Activated CD4-positive, alpha-beta T cell treated with anti-CD3 and anti-CD28 coated beads for 48 hours (primary cell): ENCODE data around the gene STK24.
"Not testable (repeated sequence)": the region's sequence is repeated elsewhere in the genome, so short reads cannot be mapped to it uniquely, and the experiment has no call there.

Source experiments
- DNase-seq: peaks from one replicate; pipeline ENCODE4 v3.0.0-alpha.2; 2020

STK24 gene

GRCh38 chr13:98576963-98577835 is at the start of gene STK24:
STK24 (minus strand) TSS chr13:98577107; CDS start chr13:98576786, 321 bp downstream.
- DNase-seq = peak; percentile 63

DNA sequence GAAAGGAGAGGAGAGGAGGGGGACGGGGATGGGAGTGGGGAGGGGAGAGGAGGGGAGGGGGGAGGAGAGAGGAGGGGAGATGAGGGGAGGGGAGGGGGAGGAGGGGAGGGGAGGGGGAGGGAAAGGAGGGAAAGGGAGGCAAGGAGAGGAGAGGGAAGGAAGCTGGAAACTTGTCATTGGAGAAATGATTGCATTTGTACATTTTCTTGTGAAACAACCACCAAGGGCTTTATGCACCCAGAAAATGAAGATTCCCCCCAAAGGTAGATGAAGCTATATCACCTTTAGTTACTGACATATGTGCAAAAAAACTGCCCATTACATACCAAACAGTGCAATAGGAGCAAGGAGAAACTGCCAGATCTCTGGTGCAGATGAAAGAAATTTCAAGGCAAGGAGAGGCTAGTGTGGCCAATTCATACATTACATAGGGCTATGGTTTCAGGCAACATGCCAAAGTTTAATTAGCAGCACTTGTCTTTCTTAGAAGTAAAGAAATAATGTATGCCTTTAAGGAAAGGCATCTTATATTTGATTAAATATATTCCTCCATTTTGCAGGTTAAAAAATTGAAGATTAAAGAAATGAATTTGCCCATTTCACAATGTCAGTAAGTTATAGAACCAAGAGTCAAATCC is 49.5 kb upstream of the STK24 start:
- no peak for DNase-seq

GRCh38 chr13:98624589-98624988 is 47.7 kb upstream of the STK24 start:
- DNase-seq = not testable (repeated sequence)

GRCh38 chr13:98622931-98623331 is 46.0 kb upstream of the STK24 start:
- DNase-seq = no peak

GRCh38 chr13:98619556-98619955 is 42.6 kb upstream of the STK24 start:
- no peak for DNase-seq

DNA sequence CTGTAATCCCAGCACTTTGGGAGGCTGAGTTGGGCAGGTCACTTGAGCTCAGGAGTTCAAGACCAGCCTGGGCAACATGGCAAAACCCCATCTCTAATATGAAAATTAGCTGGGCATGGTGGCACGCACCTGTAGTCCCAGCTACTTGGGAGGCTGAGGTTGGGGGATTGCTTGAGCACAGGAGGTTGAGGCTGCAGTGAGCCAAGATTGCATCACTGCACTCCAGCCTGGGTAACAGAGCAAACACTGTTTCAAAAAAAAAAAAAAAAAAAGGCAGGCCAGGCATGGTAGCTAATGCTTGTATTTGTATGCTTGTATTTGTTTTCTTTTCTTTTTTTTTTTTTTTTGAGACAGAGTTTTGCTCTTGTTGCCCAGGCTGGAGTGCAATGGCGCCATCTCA is 38.7 kb upstream of the STK24 start:
- DNase-seq = not testable (repeated sequence)

GRCh38 chr13:98613591-98613990 is 36.7 kb upstream of the STK24 start:
- no peak for DNase-seq

DNA sequence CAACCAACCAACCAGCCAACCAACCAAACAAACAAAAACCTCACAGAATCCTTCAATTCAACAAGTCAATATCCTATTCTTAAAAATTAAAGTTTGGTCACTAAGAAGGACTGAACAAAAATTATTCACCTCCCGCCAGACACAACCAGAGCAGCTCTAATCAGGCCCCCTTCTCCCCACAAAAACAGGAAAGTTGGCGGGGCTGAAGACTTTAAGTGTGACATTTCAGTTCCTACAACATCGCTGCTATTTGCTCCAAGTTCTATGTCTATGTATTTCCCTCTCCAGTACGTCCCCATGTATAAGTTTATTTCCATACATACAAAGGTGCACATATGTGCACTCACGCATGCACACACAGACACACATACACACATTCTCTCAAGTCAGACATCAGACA is 32.8 kb upstream of the STK24 start:
- DNase-seq = no peak

DNA sequence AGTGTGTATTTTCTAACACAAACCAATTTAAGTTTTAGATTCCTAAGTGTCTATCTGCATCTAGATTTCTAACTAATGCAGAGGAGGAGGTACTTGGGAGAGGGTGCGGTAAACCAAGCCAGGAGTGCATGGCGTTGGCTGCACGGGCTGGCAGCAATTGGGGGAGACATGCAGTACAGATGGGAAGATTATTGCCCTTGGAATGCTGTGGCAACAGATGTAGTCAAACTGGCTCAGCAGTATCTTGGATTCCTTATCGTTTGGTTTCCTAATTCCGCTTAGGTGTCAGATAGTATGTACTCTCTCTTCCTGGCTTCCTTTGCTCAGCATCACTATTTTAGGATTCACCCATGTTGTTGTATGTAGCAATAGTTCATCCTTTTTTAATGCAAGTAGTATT is 29.4 kb upstream of the STK24 start:
- DNase-seq = no peak

- DNase-seq = no peak
Measured at GRCh38 chr13:98599502-98600328, 22.8 kb upstream of the STK24 start.

DNA sequence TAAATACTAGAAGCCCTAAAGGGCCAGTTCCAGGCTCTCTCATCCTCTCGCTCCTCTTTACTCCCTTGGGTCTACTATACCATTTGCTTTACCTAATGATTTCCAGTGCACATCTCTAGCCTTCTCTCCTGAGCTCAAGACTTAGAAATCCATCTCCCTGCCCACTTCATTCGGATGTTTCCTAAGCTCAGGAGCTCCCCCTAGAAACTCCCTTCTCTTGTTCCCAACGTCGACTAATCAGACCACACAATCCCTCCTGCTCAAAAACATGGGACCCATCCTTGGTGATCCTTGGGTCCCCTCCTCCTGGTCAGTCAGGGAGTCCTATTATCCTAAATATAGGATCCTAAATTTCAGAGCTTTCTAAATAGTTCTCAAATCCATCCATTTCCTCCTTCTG is 21.1 kb upstream of the STK24 start:
- DNase-seq = no peak

DNA sequence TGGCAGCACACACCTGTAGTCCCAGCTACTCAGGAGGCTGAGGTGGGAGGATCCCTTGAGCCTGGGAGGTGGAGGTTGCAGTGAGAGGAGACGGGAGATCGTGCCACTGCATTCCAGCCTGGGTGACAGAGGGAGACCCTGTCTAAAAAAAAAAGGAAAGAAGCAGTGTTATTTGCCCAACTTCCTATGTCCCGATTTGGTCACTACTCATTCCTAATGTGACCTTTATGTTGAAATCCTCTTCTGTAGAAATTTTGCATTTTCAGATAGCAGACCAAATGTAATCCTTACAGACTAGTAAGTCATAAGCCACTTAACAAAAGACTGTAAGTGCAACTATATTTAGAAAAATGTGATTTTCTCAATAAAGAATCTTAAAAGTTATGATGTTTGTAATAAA is 18.2 kb upstream of the STK24 start:
- no peak for DNase-seq

DNA sequence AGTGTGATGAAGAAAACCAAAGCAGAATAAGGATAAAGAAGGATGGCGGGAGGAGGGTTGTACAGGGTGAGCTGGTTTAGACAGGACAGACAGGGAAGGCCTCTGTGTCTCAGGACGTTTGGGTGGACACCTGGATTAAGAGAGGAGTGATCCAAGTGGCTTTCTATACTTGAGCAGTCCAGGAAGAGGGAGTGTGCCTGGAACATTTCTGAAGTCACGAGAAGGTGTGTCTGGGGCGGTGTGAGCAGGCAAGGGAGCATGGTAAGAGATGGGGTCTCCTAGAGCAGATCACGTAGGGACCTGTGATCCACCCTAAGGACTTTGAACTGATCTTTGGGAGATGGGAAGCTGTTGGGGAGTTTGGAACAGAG is 15.4 kb upstream of the STK24 start:
- no peak for DNase-seq

DNA sequence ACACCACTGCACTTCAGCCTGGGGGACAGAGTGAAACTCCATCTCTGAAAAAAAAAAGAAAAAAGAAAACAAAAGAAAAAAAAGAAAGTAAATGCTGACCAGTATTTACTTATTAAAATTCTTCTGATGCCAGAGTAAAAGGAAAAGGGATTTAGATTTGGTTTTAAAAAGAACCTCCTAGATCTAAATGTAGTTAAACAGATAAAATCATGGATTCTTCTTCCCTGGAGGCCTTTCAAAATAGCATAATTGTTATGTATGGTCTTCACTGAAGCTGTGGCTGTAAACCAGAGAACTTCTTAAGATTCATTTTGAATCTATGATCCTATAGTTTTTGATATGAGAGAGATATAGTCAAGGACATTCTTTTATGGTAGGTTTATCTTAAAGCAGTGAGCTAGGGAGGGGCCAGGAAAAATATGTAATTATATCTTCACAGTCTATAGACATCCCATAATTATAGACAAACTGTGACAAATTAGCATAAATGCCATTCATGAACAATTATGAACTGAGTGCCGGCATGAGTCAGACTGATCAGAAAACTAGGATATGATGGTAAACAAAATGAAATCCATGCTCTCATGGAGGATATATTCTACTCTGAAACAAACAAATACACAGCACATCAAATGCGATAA is 14.9 kb upstream of the STK24 start:
- DNase-seq = no peak

DNA sequence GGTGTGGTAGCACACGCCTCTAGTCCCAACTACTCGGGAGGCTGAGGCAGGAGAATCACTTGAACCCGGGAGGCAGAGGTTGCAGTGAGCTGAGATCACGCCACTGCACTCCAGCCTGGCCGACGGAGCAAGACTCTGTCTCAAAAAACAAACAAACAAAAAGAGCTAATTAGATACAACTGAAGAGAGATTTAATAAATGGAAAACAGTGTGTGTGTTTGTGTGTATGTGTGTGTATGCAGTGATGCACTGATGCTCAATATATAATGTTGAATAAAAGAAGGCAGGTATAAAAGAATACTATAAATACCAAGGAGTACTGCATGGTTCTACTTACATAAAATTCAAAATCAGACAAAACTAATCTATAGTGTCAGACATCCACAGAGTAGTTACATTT is 13.6 kb upstream of the STK24 start:
- DNase-seq = not testable (repeated sequence)

DNA sequence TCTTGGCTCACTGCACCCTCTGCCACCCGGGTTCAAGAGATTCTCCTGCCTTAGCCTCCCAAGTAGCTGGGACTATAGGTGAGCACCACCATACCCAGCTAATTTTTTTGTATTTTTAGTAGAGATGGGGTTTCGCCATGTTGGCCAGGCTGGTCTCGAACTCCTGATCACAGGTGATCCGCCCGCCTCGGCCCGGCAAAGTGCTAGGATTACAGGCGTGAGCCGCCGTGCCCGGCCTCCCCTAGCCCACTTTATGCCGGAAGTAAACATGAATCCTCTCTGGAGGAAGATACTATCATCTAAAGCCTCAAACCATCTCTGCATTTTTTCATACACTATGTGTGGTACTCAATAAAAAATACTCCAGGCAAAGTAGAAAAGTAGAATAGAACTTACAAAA is 12.6 kb upstream of the STK24 start:
- not testable (repeated sequence) for DNase-seq

GRCh38 chr13:98586400-98587345 is 9.8 kb upstream of the STK24 start:
- DNase-seq = peak; percentile 37

- no peak for DNase-seq
Measured at GRCh38 chr13:98585946-98586345, 9.0 kb upstream of the STK24 start.

DNA sequence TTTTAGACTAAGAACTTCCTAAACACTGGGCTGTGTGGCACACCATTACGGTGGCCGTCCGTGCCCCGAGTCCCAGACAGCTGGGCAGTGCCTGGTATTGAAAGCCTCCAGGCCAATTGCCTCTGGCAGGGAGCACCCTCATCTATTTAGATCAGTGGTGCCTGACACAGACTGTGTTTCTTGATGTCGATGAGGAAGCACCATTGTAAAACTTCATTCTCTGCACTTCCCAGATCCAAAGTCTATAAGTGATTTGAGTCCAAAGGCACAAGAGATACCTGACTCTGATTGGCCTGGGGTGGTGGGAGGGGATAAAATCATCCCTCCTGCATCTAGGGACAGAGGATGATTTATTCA is 8.5 kb upstream of the STK24 start:
- no peak for DNase-seq

GRCh38 chr13:98584668-98585397 is 7.9 kb upstream of the STK24 start:
- DNase-seq = no peak

GRCh38 chr13:98582947-98583346 is 6.0 kb upstream of the STK24 start:
- DNase-seq = no peak
